Omental fat pad (tissue), 4 donors: ENCODE measurements around the gene SLC7A8. TPM values are rescaled to one million over a fixed set of nuclear protein-coding genes. Genes with fewer than 3 reads are reported as not detected.

Source experiments
- ATAC-seq: fragments of 150-250 bp; one replicate; pipeline ENCODE4 v1.9.1; 2016; ENCODE audit warnings: mild to moderate bottlenecking, moderate library complexity; ENCODE audit not compliant: low FRiP score
- DNase-seq: peaks from one replicate; pipeline ENCODE4 v3.0.0-alpha.2; 2019; ENCODE audit warnings: low spot score
- total RNA-seq, 4 donors: library from RNA; depleted of rRNA; stranded (reverse); fragments of >200 nt; gene quantifications; one replicate each; pipeline ENCODE4 v1.1.0, GENCODE V29; 2016
- TF ChIP-seq, protein P1 (sequence below), 3 donors: fragments of 450-650 bp; IDR thresholded peaks; one replicate each; pipeline ENCODE4 v1.5.1; 2016 to 2017; ENCODE audit warnings: antibody characterized with exemption in 3 of 3, mild to moderate bottlenecking in 3 of 3, moderate library complexity in 2 of 3

SLC7A8 gene
- total RNA-seq, 4 donors from 2014 or later = 40.2 to 106 (median 92.1) TPM

GRCh38 chr14:23125011-23125410 lies 58.4 kb downstream of the SLC7A8 start:
- TF ChIP-seq, protein P1, sequence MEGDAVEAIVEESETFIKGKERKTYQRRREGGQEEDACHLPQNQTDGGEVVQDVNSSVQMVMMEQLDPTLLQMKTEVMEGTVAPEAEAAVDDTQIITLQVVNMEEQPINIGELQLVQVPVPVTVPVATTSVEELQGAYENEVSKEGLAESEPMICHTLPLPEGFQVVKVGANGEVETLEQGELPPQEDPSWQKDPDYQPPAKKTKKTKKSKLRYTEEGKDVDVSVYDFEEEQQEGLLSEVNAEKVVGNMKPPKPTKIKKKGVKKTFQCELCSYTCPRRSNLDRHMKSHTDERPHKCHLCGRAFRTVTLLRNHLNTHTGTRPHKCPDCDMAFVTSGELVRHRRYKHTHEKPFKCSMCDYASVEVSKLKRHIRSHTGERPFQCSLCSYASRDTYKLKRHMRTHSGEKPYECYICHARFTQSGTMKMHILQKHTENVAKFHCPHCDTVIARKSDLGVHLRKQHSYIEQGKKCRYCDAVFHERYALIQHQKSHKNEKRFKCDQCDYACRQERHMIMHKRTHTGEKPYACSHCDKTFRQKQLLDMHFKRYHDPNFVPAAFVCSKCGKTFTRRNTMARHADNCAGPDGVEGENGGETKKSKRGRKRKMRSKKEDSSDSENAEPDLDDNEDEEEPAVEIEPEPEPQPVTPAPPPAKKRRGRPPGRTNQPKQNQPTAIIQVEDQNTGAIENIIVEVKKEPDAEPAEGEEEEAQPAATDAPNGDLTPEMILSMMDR (IDR thresholded peaks at IDR 0.05) = no peak
- ATAC-seq = no peak
- DNase-seq = no peak

DNA sequence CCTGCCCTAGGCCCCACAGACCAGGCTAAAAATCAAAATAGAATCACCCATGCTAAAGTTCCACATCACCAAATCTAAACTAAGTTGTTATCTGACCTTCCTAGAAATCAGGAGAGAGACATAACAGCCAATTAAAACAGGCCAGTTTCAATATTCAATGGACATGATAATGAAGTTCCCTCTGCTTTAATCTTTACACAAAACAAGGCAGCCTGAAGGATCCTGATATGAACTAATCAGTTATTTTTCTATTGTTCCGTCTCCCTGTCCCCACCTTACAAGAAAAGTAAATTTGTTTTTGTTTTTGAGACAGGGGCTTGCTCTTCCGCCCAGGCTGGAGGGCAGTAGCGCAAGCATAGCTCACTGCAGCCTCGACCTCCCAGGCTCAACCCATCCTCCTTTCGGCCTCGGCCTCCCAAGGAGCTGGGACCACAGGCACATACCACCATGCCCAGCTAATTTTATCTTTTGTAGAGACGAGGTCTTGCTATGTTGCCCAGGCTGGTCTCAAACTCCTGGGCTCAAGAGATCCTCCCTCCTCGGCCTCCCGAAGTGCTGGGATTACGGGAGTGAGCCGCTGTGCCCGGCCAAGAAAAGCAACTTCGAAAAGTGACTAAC lies 59.0 kb downstream of the SLC7A8 start:
- TF ChIP-seq, protein P1 (IDR thresholded peaks at IDR 0.05) = no peak
- ATAC-seq = no peak
- no peak for DNase-seq

- peak; percentile 42 for DNase-seq
- TF ChIP-seq, protein P1 (IDR thresholded peaks at IDR 0.05) = no peak
- ATAC-seq = no peak
Measured at GRCh38 chr14:23123419-23123818, 60.0 kb downstream of the SLC7A8 start.

GRCh38 chr14:23122086-23122485 lies 61.4 kb downstream of the SLC7A8 start:
- TF ChIP-seq, protein P1 (IDR thresholded peaks at IDR 0.05) = no peak
- ATAC-seq (no peak), DNase-seq (no peak)

DNA sequence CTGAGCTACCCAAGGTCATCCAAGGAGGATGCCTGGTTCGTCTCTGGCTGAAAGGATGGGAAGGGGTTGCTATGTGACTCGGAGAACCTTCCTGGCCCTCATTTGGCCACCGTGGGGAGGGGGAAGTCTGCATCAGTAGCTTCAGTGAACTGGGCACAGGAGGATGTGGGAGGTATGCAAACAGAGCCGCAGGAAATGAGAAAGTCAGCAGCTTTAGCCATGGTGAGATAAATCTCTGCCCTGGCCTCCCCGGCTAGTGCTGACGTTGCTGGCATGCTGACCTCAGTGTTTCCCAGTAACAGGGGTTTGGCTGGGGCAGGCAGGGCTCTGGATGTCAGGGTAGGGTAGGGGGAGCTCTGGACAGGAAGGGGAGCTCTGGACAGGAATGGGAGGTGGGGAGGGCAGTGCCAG lies 62.1 kb downstream of the SLC7A8 start:
- TF ChIP-seq, protein P1 (IDR thresholded peaks at IDR 0.05) = no peak
- DNase-seq (no peak), ATAC-seq (peak; percentile 79)

DNA sequence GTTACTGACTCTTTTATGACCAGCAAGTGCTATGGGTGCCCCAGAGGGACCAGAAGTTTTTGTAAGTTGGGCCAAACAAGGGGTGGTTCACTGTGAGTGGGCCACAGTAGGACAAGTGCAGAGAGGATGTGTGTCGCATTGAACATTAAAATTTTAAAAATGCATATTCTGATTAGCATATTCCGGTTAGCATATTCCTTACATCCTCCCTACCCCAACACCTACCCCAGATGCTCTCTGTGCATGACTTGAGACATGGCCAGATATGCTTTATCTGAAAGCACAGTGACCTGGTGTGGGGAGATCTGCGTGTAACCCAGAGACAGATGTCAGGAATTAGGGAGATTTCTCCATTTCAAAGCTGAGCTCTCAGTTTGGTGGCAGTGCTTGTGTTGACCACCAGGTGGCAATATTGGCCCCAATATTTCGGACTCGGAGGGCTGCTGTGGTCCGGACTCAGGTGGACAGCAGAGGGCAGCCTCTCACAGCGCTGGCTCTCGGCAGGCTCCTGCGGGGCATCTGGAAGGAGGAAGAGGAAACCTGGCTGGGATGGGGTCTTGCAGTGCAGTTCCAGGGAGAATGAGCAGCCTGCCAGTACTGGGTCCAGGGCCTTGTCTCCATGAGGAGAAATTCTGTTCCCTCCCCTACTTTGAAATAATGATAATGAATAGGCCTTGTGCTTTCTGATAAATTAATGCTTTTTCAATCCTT lies 62.8 kb downstream of the SLC7A8 start:
- DNase-seq (peak; percentile 80), ATAC-seq (peak; percentile 88)
- TF ChIP-seq, protein P1 (IDR thresholded peaks at IDR 0.05) = peak; percentile 10 to 100 (median 97)
